ENCODE results near the gene CKAP2. TPM values are rescaled to one million over a fixed set of nuclear protein-coding genes. Genes with fewer than 3 reads are reported as not detected.

Gene CKAP2
- total RNA-seq, 1 donor from 2014 or later: 12.8 TPM

Other genes with a start within 250 kb of the CKAP2 start
- 6.4 TPM for gene THSD1, start 49.3 kb upstream of the CKAP2 start, total RNA-seq
- 57.2 TPM for gene VPS36, start 4.8 kb upstream of the CKAP2 start, total RNA-seq
- gene HNRNPA1L2, start 187.0 kb downstream of the CKAP2 start, total RNA-seq: 3.2 TPM
- gene SUGT1, start 197.4 kb downstream of the CKAP2 start, total RNA-seq: 24.1 TPM